Measurements from ENCODE around the gene ADGRA1. TPM values are rescaled to one million over a fixed set of nuclear protein-coding genes. Genes with fewer than 3 reads are reported as not detected.

Gene ADGRA1
- total and polyA plus RNA-seq, 2 experiments from 2014 or later, result not detected

- Histone ChIP-seq H3K9ac (no peak overlapping the region), H3K36me3 (ENCODE audit: low read depth) (no peaks in the 10 kb centered on the region), H3F3A (ENCODE audit: insufficient read depth) (no peaks in the 10 kb centered on the region), H3K79me2 (ENCODE audit: insufficient read depth) (no peaks in the 10 kb centered on the region), H3K27ac (no peak overlapping the region), H3K4me3 (no peak overlapping the region), H3K27me3 (replicated peaks; ENCODE audit: insufficient read depth) (peaks cover 21% of the 10 kb centered on the region; the same call in 1 of the 2 replicates), H3K4me1 (ENCODE audit: insufficient read depth) (no peaks in the 10 kb centered on the region), H4K20me1 (ENCODE audit: insufficient read depth) (no peaks in the 10 kb centered on the region), H3K9me2 (ENCODE audit: insufficient read depth) (no peaks in the 10 kb centered on the region), H2AFZ (no peak overlapping the region), H3K9me3 (ENCODE audit: low read depth) (no peaks in the 10 kb centered on the region), H3K4me2 (ENCODE audit: unreplicated experiment) (no peak overlapping the region)
- no peak for TF ChIP-seq EZH2phosphoT487 (IDR thresholded peaks at IDR 0.05; ENCODE audit: insufficient read depth, low read depth)
- TF ChIP-seq EZH2 (IDR thresholded peaks at IDR 0.05; ENCODE audit: insufficient read depth, poor library complexity, severe bottlenecking), result no peak
- WGBS, 2 experiments (ENCODE audit: low coverage in 1 of 2, low lambda C conversion rate in 2 of 2, missing lambda C conversion rate in 2 of 2), result 82 to 83% methylated on average over 24 of the region's 24 CpGs
- no peak for DNase-seq
- in situ Hi-C loops (cut with MboI), result no loop called here
These were observed 54.9 kb downstream of the ADGRA1 start for GRCh38 chr10:133142523-133143199.

DNA sequence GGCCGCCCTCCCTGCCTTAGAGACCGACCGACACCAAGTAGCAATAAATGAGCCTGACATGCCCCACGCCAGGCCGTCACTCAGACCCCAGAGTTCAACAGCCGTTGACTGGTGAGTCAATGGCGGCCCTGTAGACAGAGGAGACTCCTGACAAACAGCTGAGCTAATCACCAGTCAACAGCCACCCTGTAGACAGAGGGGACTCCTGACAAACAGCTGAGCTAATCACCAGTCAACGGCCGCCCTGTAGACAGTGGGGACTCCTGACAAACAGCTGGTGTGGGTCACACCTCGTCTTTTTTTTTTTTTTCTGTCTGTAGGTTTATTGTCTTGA lies 55.4 kb downstream of the ADGRA1 start:
- DNase-seq, result no peak
- Histone ChIP-seq H3K9ac (no peak overlapping the region), H3K4me1 (ENCODE audit: insufficient read depth) (no peaks in the 10 kb centered on the region), H3K27ac (no peak overlapping the region), H3K36me3 (ENCODE audit: low read depth) (no peaks in the 10 kb centered on the region), H3K4me3 (no peak overlapping the region), H3K4me2 (ENCODE audit: unreplicated experiment) (no peak overlapping the region), H3K9me3 (ENCODE audit: low read depth) (no peaks in the 10 kb centered on the region), H2AFZ (no peak overlapping the region), H4K20me1 (ENCODE audit: insufficient read depth) (no peaks in the 10 kb centered on the region), H3K9me2 (ENCODE audit: insufficient read depth) (no peaks in the 10 kb centered on the region), H3K27me3 (replicated peaks; ENCODE audit: insufficient read depth) (peaks cover 26% of the 10 kb centered on the region; the same call in 1 of the 2 replicates), H3F3A (ENCODE audit: insufficient read depth) (no peaks in the 10 kb centered on the region), H3K79me2 (ENCODE audit: insufficient read depth) (no peaks in the 10 kb centered on the region)
- WGBS, 2 experiments (ENCODE audit: low coverage in 1 of 2, low lambda C conversion rate in 2 of 2, missing lambda C conversion rate in 2 of 2), result 63% methylated on average over 10 of the region's 10 CpGs
- in situ Hi-C loops (cut with MboI), result no loop called here
- TF ChIP-seq EZH2phosphoT487 (IDR thresholded peaks at IDR 0.05; ENCODE audit: insufficient read depth, low read depth) (no peak), EZH2 (IDR thresholded peaks at IDR 0.05; ENCODE audit: insufficient read depth, poor library complexity, severe bottlenecking) (no peak)

GRCh38 chr10:133143546-133143945 lies 55.8 kb downstream of the ADGRA1 start:
- no peak overlapping the region for H3K27ac ChIP-seq
- H3K4me1 ChIP-seq (ENCODE audit: insufficient read depth), result no peaks in the 10 kb centered on the region
- no peak overlapping the region for H3K9ac ChIP-seq
- H3K79me2 ChIP-seq (ENCODE audit: insufficient read depth), result no peaks in the 10 kb centered on the region
- no peak overlapping the region for H2AFZ ChIP-seq
- no peaks in the 10 kb centered on the region for H3K9me3 ChIP-seq (ENCODE audit: low read depth)
- 53 to 57% methylated on average over 9 of the region's 9 CpGs for WGBS, 2 experiments (ENCODE audit: low coverage in 1 of 2, low lambda C conversion rate in 2 of 2, missing lambda C conversion rate in 2 of 2)
- no peak overlapping the region for H3K4me2 ChIP-seq (ENCODE audit: unreplicated experiment)
- H3F3A ChIP-seq (ENCODE audit: insufficient read depth), result no peaks in the 10 kb centered on the region
- H3K9me2 ChIP-seq (ENCODE audit: insufficient read depth), result no peaks in the 10 kb centered on the region
- no peak overlapping the region for H3K4me3 ChIP-seq
- H3K36me3 ChIP-seq (ENCODE audit: low read depth), result no peaks in the 10 kb centered on the region
- no peak for TF ChIP-seq EZH2phosphoT487 (IDR thresholded peaks at IDR 0.05; ENCODE audit: insufficient read depth, low read depth)
- no peak for TF ChIP-seq EZH2 (IDR thresholded peaks at IDR 0.05; ENCODE audit: insufficient read depth, poor library complexity, severe bottlenecking)
- peaks cover 28% of the 10 kb centered on the region; the same call in 1 of the 2 replicates for H3K27me3 ChIP-seq (replicated peaks; ENCODE audit: insufficient read depth)
- in situ Hi-C loops (cut with MboI), result no loop called here
- no peak for DNase-seq
- no peaks in the 10 kb centered on the region for H4K20me1 ChIP-seq (ENCODE audit: insufficient read depth)

- Histone ChIP-seq H4K20me1 (ENCODE audit: insufficient read depth) (no peaks in the 10 kb centered on the region), H3F3A (ENCODE audit: insufficient read depth) (no peaks in the 10 kb centered on the region), H3K4me1 (ENCODE audit: insufficient read depth) (no peaks in the 10 kb centered on the region), H3K9me2 (ENCODE audit: insufficient read depth) (no peaks in the 10 kb centered on the region), H3K9ac (no peak overlapping the region), H3K27me3 (replicated peaks; ENCODE audit: insufficient read depth) (peaks cover 34% of the 10 kb centered on the region; the same call in 1 of the 2 replicates), H3K4me3 (no peak overlapping the region), H2AFZ (no peak overlapping the region), H3K27ac (no peak overlapping the region), H3K9me3 (ENCODE audit: low read depth) (no peaks in the 10 kb centered on the region), H3K36me3 (ENCODE audit: low read depth) (no peaks in the 10 kb centered on the region), H3K79me2 (ENCODE audit: insufficient read depth) (no peaks in the 10 kb centered on the region), H3K4me2 (ENCODE audit: unreplicated experiment) (no peak overlapping the region)
- TF ChIP-seq EZH2 (IDR thresholded peaks at IDR 0.05; ENCODE audit: insufficient read depth, poor library complexity, severe bottlenecking) (no peak), EZH2phosphoT487 (IDR thresholded peaks at IDR 0.05; ENCODE audit: insufficient read depth, low read depth) (no peak)
- DNase-seq, result no peak
- 78 to 82% methylated on average over 7 of the region's 7 CpGs for WGBS, 2 experiments (ENCODE audit: low coverage in 1 of 2, low lambda C conversion rate in 2 of 2, missing lambda C conversion rate in 2 of 2)
- in situ Hi-C loops (cut with MboI), result no loop called here
These were observed 57.0 kb downstream of the ADGRA1 start for GRCh38 chr10:133144771-133145170.
